Progenitor cell of endocrine pancreas (in vitro differentiated cells): Measurements from ENCODE around the gene RAB11FIP4. TPM values are rescaled to one million over a fixed set of nuclear protein-coding genes. Genes with fewer than 3 reads are reported as not detected.

Experiments
- DNase-seq: peaks from one replicate; pipeline ENCODE4 v3.0.0; 2021; ENCODE audit warnings: low spot score; ENCODE audit not compliant: unreplicated experiment
- H3K27ac Mint-ChIP-seq: 2 replicates; pipeline ENCODE4 v1.8.0; 2021; ENCODE audit warnings: mild to moderate bottlenecking, moderate library complexity, mixed read lengths
- H3K27me3 Mint-ChIP-seq: 2 replicates; pipeline ENCODE4 v1.8.0; 2021; ENCODE audit warnings: mixed read lengths
- H3K36me3 Mint-ChIP-seq: 2 replicates; pipeline ENCODE4 v1.8.0; 2022; ENCODE audit warnings: mixed read lengths; ENCODE audit not compliant: insufficient read depth
- H3K4me1 Mint-ChIP-seq: 2 replicates; pipeline ENCODE4 v1.8.0; 2021; ENCODE audit warnings: low read depth, mixed read lengths
- H3K4me3 Mint-ChIP-seq: 2 replicates; pipeline ENCODE4 v1.8.0; 2021; ENCODE audit warnings: low read depth, mild to moderate bottlenecking, moderate library complexity, mixed read lengths
- H3K9me3 Mint-ChIP-seq: 2 replicates; pipeline ENCODE4 v1.8.0; 2021; ENCODE audit warnings: low read depth, mixed read lengths
- total RNA-seq: library from RNA; stranded (reverse); gene quantifications from 2 replicates; pipeline ENCODE4 v1.2.1, GENCODE V29; 2021
- TF ChIP-seq, protein P1 (sequence below): fragments of 200-600 bp; sonication (generic); IDR thresholded peaks from one replicate; pipeline ENCODE4 v1.5.0; 2021; ENCODE audit warnings: antibody characterized with exemption, mild to moderate bottlenecking; ENCODE audit not compliant: unreplicated experiment

Gene RAB11FIP4
- total RNA-seq, 1 donor from 2014 or later: 65.5 TPM

DNA sequence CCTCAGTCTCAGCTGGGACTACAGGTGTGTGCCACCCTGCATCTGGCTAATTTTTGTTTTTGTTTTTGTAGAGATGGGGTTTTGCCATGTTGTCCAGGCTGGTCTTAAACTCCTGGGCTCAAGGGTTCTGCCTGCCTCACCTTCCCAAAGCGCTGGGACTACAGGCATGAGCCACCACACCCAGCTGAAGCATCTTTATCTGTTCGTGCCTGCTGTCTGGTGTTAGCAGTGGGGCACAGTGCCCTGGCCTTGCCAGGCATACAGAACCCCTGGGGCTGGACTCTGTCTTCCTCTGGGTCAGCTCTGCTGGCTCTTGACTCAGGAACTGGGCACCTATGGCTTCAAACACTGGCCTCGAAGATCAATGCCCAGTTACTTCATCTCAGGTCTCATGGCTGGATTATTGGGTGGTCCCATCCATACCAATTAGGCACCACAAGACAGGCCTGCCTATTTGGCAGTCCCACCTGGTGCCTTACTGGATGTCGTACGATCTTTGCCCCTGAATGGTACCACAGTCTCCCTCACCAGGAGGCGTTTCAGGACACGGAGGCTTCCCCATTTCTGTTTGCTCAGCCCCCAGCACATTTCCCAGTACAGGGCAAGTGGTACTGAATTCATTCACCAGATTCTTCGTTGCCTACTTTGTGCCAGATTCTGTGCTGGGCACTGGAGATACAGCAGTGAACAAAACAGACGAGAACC is 99.3 kb downstream of the RAB11FIP4 start:
- TF ChIP-seq, protein P1, sequence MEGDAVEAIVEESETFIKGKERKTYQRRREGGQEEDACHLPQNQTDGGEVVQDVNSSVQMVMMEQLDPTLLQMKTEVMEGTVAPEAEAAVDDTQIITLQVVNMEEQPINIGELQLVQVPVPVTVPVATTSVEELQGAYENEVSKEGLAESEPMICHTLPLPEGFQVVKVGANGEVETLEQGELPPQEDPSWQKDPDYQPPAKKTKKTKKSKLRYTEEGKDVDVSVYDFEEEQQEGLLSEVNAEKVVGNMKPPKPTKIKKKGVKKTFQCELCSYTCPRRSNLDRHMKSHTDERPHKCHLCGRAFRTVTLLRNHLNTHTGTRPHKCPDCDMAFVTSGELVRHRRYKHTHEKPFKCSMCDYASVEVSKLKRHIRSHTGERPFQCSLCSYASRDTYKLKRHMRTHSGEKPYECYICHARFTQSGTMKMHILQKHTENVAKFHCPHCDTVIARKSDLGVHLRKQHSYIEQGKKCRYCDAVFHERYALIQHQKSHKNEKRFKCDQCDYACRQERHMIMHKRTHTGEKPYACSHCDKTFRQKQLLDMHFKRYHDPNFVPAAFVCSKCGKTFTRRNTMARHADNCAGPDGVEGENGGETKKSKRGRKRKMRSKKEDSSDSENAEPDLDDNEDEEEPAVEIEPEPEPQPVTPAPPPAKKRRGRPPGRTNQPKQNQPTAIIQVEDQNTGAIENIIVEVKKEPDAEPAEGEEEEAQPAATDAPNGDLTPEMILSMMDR: no peak
- no peaks in the 10 kb centered on the region for H3K27me3 Mint-ChIP-seq
- H3K27ac Mint-ChIP-seq: peak overlapping the region; percentile 90
- no peaks in the 10 kb centered on the region for H3K36me3 Mint-ChIP-seq
- H3K4me1 Mint-ChIP-seq: peaks cover 63% of the 10 kb centered on the region
- no peaks in the 10 kb centered on the region for H3K9me3 Mint-ChIP-seq
- H3K4me3 Mint-ChIP-seq: peak overlapping the region; percentile 54
- DNase-seq: no peak

DNA sequence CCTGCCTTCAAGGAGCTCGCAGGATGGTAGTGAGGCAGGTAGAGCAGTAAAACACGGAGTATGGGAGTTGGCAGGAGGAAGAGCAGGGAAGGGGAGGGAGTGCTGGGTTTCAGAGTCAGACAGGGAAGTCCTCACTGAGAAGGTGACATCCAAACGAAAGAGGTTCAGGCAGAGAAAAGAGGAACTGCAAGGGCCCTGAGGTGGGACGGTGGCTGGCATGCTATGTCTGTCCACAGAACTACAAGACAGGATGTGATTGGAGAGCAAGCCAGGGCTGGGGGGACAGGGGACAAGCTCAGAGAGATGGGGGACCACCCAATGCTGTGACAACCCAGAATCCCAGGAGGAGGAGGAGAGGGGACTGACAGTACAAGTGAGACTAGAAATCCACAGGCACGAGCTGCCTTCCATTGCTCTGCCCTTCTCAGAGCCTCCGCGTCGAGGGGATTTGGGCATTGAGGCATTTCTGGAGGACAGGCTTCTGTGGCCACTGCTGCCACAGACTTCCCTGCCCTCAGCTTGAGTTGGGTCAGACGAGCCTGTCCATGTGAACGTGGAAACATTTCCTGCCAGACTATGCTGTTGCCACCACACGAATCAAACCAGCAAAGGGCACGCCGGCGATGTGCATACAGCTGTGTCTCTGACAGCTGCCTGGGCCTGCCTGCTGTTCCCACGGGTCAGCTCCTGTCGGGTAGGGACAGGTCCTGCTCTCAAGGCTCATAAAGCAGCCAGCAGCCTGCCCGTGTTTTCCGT is 100.1 kb downstream of the RAB11FIP4 start:
- Mint-ChIP-seq H3K36me3 (no peaks in the 10 kb centered on the region), H3K4me3 (peak overlapping the region; percentile 54), H3K27ac (peak overlapping the region; percentile 90), H3K4me1 (peaks cover 60% of the 10 kb centered on the region), H3K27me3 (no peaks in the 10 kb centered on the region), H3K9me3 (no peaks in the 10 kb centered on the region)
- TF ChIP-seq, protein P1: no peak
- DNase-seq: no peak

DNA sequence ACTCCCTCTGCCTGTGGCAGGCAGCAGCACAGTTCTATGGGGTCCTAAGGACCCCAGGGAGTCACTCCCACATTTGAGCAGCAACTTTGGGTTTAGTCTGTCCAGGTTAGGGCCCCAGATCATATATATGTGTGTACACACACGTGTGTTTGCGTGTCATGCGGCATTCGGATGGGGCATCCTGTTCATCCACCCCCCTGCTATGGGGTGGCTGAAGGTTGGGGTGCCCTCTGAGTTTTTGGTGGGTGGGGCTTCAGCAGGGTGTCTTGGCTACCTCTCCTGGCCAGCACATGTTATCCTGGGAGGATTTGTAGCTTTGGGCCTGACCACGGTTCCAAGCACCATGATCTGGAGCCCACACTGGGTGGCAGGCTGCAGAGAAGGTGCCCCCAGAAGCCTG is 100.7 kb downstream of the RAB11FIP4 start:
- Mint-ChIP-seq H3K27me3 (no peaks in the 10 kb centered on the region), H3K36me3 (no peaks in the 10 kb centered on the region), H3K4me1 (peaks cover 55% of the 10 kb centered on the region), H3K9me3 (no peaks in the 10 kb centered on the region), H3K4me3 (no peak overlapping the region), H3K27ac (no peak overlapping the region)
- TF ChIP-seq, protein P1: no peak
- no peak for DNase-seq

DNA sequence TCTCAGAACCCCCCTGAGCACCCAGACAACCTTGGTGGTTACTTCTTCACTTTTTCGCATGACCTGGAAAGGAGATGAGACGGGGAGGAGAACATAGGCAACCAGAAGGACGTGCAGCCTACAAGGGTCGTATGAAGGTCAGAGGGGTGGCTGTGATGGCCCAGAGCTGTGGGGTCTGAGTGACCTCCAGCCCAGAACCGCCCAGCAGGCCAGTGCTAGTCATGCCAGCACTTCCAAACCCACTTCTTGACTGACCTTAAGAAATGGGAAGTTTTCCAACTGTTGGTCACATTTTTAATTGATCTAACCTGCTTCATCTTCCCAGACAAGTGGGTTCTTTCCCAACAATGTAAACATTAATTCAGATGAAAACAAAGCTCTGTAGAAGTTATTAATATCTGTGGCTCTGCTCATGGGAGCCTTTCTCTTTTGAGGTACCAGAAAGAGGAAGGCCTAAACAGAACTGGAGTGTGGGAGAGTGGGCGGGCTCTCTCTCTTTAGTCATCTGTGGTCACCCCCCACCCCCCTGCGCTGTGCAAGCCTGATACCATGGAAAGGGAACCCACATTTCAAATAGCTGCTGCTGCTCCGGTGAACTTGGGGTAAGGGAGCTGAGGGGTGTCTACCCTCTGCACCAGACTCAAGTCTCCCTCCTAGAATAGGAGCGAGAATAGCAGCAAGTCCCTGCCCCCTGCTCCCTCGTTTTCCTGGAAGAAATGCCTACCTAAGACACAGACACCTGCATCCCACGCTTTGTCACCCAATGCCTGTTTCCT is 101.6 kb downstream of the RAB11FIP4 start:
- Mint-ChIP-seq H3K4me3 (no peak overlapping the region), H3K27me3 (no peaks in the 10 kb centered on the region), H3K9me3 (no peaks in the 10 kb centered on the region), H3K27ac (peak overlapping the region; percentile 37), H3K36me3 (no peaks in the 10 kb centered on the region), H3K4me1 (peaks cover 58% of the 10 kb centered on the region)
- DNase-seq: no peak
- TF ChIP-seq, protein P1: no peak

DNA sequence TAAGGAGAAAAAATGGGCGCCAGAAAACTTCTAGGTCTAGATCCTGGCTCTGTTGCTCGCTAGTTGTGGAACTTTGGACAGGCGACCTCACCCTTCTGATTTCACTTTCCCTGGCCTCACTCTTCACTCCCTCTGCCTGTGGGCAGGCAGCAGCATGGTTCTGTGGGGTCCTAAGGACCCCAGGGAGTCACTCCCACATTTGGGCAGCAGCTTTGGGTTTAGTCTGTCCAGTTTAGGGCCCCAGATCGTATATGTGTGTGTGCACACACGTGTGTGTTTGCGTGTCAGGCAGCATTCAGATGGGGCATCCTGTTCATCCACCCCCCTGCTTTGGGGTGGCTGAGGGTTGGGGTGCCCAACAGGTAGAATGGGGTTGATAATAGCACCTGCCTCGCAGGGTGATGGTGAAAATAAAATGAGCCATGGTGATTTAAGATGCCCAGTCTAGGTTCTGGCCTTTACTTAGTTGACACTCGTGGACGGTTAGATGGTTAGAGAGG is 102.2 kb downstream of the RAB11FIP4 start:
- Mint-ChIP-seq H3K27me3 (no peaks in the 10 kb centered on the region), H3K27ac (no peak overlapping the region), H3K36me3 (no peaks in the 10 kb centered on the region), H3K4me1 (peaks cover 65% of the 10 kb centered on the region), H3K9me3 (no peaks in the 10 kb centered on the region), H3K4me3 (no peak overlapping the region)
- DNase-seq: no peak
- TF ChIP-seq, protein P1: no peak
